HG03469 (cell line): Measurements from ENCODE around the gene PITPNC1.

Experiments
- ATAC-seq: cut with Tn5 transposase; IDR thresholded peaks from one replicate; pipeline ENCODE4 v1.9.1; 2021; ENCODE audit warnings: mild to moderate bottlenecking, moderate library complexity, moderate number of reproducible peaks; ENCODE audit not compliant: unreplicated experiment

The PITPNC1 gene

GRCh38 chr17:67531291-67531690 is 154.2 kb downstream of the PITPNC1 start:
- ATAC-seq: peak; percentile 76

GRCh38 chr17:67532326-67532871 is 155.3 kb downstream of the PITPNC1 start:
- no peak for ATAC-seq

GRCh38 chr17:67534941-67535340 is 157.9 kb downstream of the PITPNC1 start:
- ATAC-seq: no peak

- ATAC-seq: no peak
Measured at GRCh38 chr17:67542219-67543114, 165.4 kb downstream of the PITPNC1 start.

GRCh38 chr17:67544364-67544955 is 167.4 kb downstream of the PITPNC1 start:
- no peak for ATAC-seq

- peak; percentile 91 for ATAC-seq
Measured at GRCh38 chr17:67546578-67547527, 169.8 kb downstream of the PITPNC1 start.

- no peak for ATAC-seq
Measured at GRCh38 chr17:67548693-67549092, 171.6 kb downstream of the PITPNC1 start.

- ATAC-seq: no peak
Measured at GRCh38 chr17:67549820-67550219, 172.7 kb downstream of the PITPNC1 start.

- ATAC-seq: no peak
Measured at GRCh38 chr17:67554634-67555033, 177.6 kb downstream of the PITPNC1 start.

- no peak for ATAC-seq
Measured at GRCh38 chr17:67555855-67556254, 178.8 kb downstream of the PITPNC1 start.

GRCh38 chr17:67557052-67557845 is 180.2 kb downstream of the PITPNC1 start:
- no peak for ATAC-seq

- no peak for ATAC-seq
Measured at GRCh38 chr17:67557921-67558320, 180.8 kb downstream of the PITPNC1 start.

- ATAC-seq: no peak
Measured at GRCh38 chr17:67558740-67559380, 181.8 kb downstream of the PITPNC1 start.

- ATAC-seq: no peak
Measured at GRCh38 chr17:67559381-67559966, 182.4 kb downstream of the PITPNC1 start.

GRCh38 chr17:67562005-67562404 is 184.9 kb downstream of the PITPNC1 start:
- ATAC-seq: no peak

GRCh38 chr17:67563692-67564228 is 186.7 kb downstream of the PITPNC1 start:
- ATAC-seq: no peak

- no peak for ATAC-seq
Measured at GRCh38 chr17:67565068-67565467, 188.0 kb downstream of the PITPNC1 start.

- ATAC-seq: no peak
Measured at GRCh38 chr17:67566656-67567055, 189.6 kb downstream of the PITPNC1 start.

- ATAC-seq: no peak
Measured at GRCh38 chr17:67569015-67569451, 192.0 kb downstream of the PITPNC1 start.
